ENCODE results near the gene TOX3.

TOX3 gene

GRCh38 chr16:52441886-52442285 lies 105.1 kb downstream of the TOX3 start:
- no peak for DNase-seq

GRCh38 chr16:52440248-52440647 lies 106.7 kb downstream of the TOX3 start:
- DNase-seq: no peak

- no peak for DNase-seq
Observed at GRCh38 chr16:52439750-52440149, 107.2 kb downstream of the TOX3 start.

- DNase-seq: no peak
Observed at GRCh38 chr16:52439171-52439701, 107.7 kb downstream of the TOX3 start.

GRCh38 chr16:52437277-52437670 lies 109.7 kb downstream of the TOX3 start:
- DNase-seq: no peak

GRCh38 chr16:52436339-52437276 lies 110.3 kb downstream of the TOX3 start:
- no peak for DNase-seq

GRCh38 chr16:52434224-52434623 lies 112.7 kb downstream of the TOX3 start:
- no peak for DNase-seq

GRCh38 chr16:52433643-52434042 lies 113.3 kb downstream of the TOX3 start:
- no peak for DNase-seq

- DNase-seq: no peak
Observed at GRCh38 chr16:52424591-52424990, 122.4 kb downstream of the TOX3 start.

GRCh38 chr16:52422307-52422706 lies 124.6 kb downstream of the TOX3 start:
- no peak for DNase-seq

GRCh38 chr16:52418201-52418600 lies 128.7 kb downstream of the TOX3 start:
- no peak for DNase-seq

- DNase-seq: no peak
Observed at GRCh38 chr16:52416888-52417287, 130.1 kb downstream of the TOX3 start.

- no peak for DNase-seq
Observed at GRCh38 chr16:52411011-52411410, 135.9 kb downstream of the TOX3 start.

GRCh38 chr16:52408191-52408845 lies 138.6 kb downstream of the TOX3 start:
- no peak for DNase-seq

- DNase-seq: no peak
Observed at GRCh38 chr16:52407778-52408177, 139.2 kb downstream of the TOX3 start.

- DNase-seq: no peak
Observed at GRCh38 chr16:52405441-52405840, 141.5 kb downstream of the TOX3 start.

GRCh38 chr16:52404546-52404945 lies 142.4 kb downstream of the TOX3 start:
- DNase-seq: no peak

GRCh38 chr16:52399116-52399515 lies 147.8 kb downstream of the TOX3 start:
- no peak for DNase-seq

GRCh38 chr16:52398491-52398960 lies 148.4 kb downstream of the TOX3 start:
- DNase-seq: no peak

- DNase-seq: no peak
Observed at GRCh38 chr16:52398021-52398420, 148.9 kb downstream of the TOX3 start.

- DNase-seq: no peak
Observed at GRCh38 chr16:52393448-52393847, 153.5 kb downstream of the TOX3 start.

GRCh38 chr16:52389045-52389444 lies 157.9 kb downstream of the TOX3 start:
- no peak for DNase-seq

Measured in CD4-positive, alpha-beta T cell treated with Interleukin-6 for 4 hours (primary cell).